HCT116 (cell line): Measurements from ENCODE around the gene UQCRQ. TPM values are rescaled to one million over a fixed set of nuclear protein-coding genes. Genes with fewer than 3 reads are reported as not detected.

ENCODE experiments used
- ATAC-seq: fragments of 200-7000 bp; cut with Tn5 transposase; 2 replicates; pipeline ENCODE4 v1.9.1; 2020; ENCODE audit warnings: mild to moderate bottlenecking, moderate library complexity
- BruUV-seq: library from RNA; stranded (reverse); fragments of 400-500 nt; replicated peaks from 2 replicates; lab custom pipeline; 2021; lab: Mats Ljungman, UMichigan
- CTCF ChIA-PET: fragments of 300-600 bp; sonication (Branson Sonifier 250); formaldehyde crosslinking; loops from one replicate; lab custom pipeline; 2021; ENCODE audit warnings: antibody characterized with exemption; lab: Charles Lee
- POLR2A ChIA-PET: fragments of 300-600, 350-600 bp; sonication (Branson Sonifier 250); formaldehyde crosslinking; loops from one replicate; lab custom pipeline; 2021; ENCODE audit warnings: antibody characterized with exemption; lab: Charles Lee
- RAD21 ChIA-PET, 2 experiments: fragments of 300-600 bp; sonication (Branson Sonifier 250); formaldehyde crosslinking; loops; one replicate each; lab custom pipeline; 2023; ENCODE audit warnings: low total read pairs in 2 of 2; ENCODE audit not compliant: uncharacterized antibody in 2 of 2, unreplicated experiment in 2 of 2, low non-redundant PET in 1 of 2; lab: Charles Lee
- DNase-seq: peaks from one replicate; pipeline ENCODE4 v3.0.0-alpha.2; 2010; ENCODE audit warnings: low read depth, low spot score
- H2AFZ ChIP-seq: fragments of 200-600 bp; shearing (Covaris generic), sonication (generic); 2 replicates; pipeline ENCODE4 v1.6.1; 2017; ENCODE audit warnings: low read depth, mixed run types, mixed read lengths, antibody characterized with exemption, low read length; ENCODE audit not compliant: poor library complexity, severe bottlenecking
- H3K27ac ChIP-seq: 2 replicates; pipeline ENCODE4 v1.5.1; 2012; ENCODE audit warnings: low read depth, low read length
- H3K27me3 ChIP-seq: fragments of 200-600 bp; sonication (generic); 2 replicates; pipeline ENCODE4 v1.6.1; 2016; ENCODE audit warnings: mixed run types, low read length, mixed read lengths; ENCODE audit not compliant: insufficient read depth
- H3K36me3 ChIP-seq, 2 experiments: fragments of 200-500 bp in 1 of 2; fragments of 200-600 bp in 1 of 2; sonication (Bioruptor generic) in 1 of 2; sonication (generic) in 1 of 2; 2 replicates each; pipeline versions ENCODE4 v1.5.1 to v1.6.1; 2014 to 2016; ENCODE audit warnings: low read length in 2 of 2, inconsistent platforms in 1 of 2, mixed read lengths in 1 of 2, mixed run types in 1 of 2; ENCODE audit not compliant: insufficient read depth in 2 of 2, control insufficient read depth in 1 of 2
- H3K4me1 ChIP-seq, 2 experiments: fragments of 200-600 bp in 1 of 2; sonication (generic) in 1 of 2; 2 replicates each; pipeline versions ENCODE4 v1.5.1 to v1.6.1; 2012 to 2017; ENCODE audit warnings: low read length in 2 of 2, inconsistent platforms in 1 of 2, mild to moderate bottlenecking in 1 of 2, mixed read lengths in 1 of 2, mixed run types in 1 of 2, moderate library complexity in 1 of 2; ENCODE audit not compliant: insufficient read depth in 2 of 2, control insufficient read depth in 1 of 2
- H3K4me2 ChIP-seq: fragments of 200-600 bp; sonication (generic); 2 replicates; pipeline ENCODE4 v1.6.1; 2017; ENCODE audit warnings: mixed run types, low read length, mixed read lengths
- H3K4me3 ChIP-seq, 2 experiments: fragments of 200-600 bp in 1 of 2; sonication (generic) in 1 of 2; replicated peaks in 1 of 2; 2 replicates each; pipeline ENCODE4 v1.5.1; 2011 to 2016; ENCODE audit warnings: low read length in 2 of 2, control low read depth in 1 of 2, low read depth in 1 of 2, mild to moderate bottlenecking in 1 of 2, mixed read lengths in 1 of 2, mixed run types in 1 of 2
- H3K79me2 ChIP-seq: fragments of 200-600 bp; sonication (generic); 2 replicates; pipeline ENCODE4 v1.6.1; 2017; ENCODE audit warnings: mild to moderate bottlenecking, mixed run types, low read length, moderate library complexity, mixed read lengths; ENCODE audit not compliant: insufficient read depth
- H3K9ac ChIP-seq: fragments of 200-600 bp; sonication (generic); 2 replicates; pipeline ENCODE4 v1.6.1; 2016; ENCODE audit warnings: low read length, mixed read lengths
- H3K9me2 ChIP-seq: fragments of 200-600 bp; sonication (generic), shearing (Covaris generic); 2 replicates; pipeline ENCODE4 v1.6.1; 2017; ENCODE audit warnings: mixed run types, mild to moderate bottlenecking, moderate library complexity; ENCODE audit not compliant: insufficient read depth
- H3K9me3 ChIP-seq, 2 experiments: fragments of 200-500 bp in 1 of 2; fragments of 200-600 bp in 1 of 2; sonication (Bioruptor generic) in 1 of 2; sonication (generic) in 1 of 2; 2 replicates each; pipeline ENCODE4 v1.6.1; 2014 to 2017; ENCODE audit warnings: low read length in 2 of 2, mixed read lengths in 2 of 2, inconsistent platforms in 1 of 2, low read depth in 1 of 2, mild to moderate bottlenecking in 1 of 2, mixed run types in 1 of 2, moderate library complexity in 1 of 2; ENCODE audit not compliant: control insufficient read depth in 1 of 2, insufficient read depth in 1 of 2
- H4K20me1 ChIP-seq: fragments of 200-600 bp; sonication (generic), shearing (Covaris generic); 2 replicates; pipeline ENCODE4 v1.6.1; 2017; ENCODE audit warnings: mixed run types, mild to moderate bottlenecking, moderate library complexity; ENCODE audit not compliant: insufficient read depth
- CBX3 ChIP-seq: IDR thresholded peaks from 2 replicates; pipeline ENCODE4 v1.6.1; 2012; ENCODE audit warnings: low read depth
- CEBPB ChIP-seq: IDR thresholded peaks from 2 replicates; pipeline ENCODE4 v1.6.1; 2012; ENCODE audit warnings: low read depth
- ELF1 ChIP-seq: IDR thresholded peaks from 2 replicates; pipeline ENCODE4 v1.6.1; 2012; ENCODE audit warnings: low read depth, borderline replicate concordance
- EZH2 ChIP-seq: fragments of 200-600 bp; sonication (generic); IDR thresholded peaks from 2 replicates; pipeline ENCODE4 v1.6.1; 2017; ENCODE audit warnings: antibody characterized with exemption, mixed run types
- JUND ChIP-seq: IDR thresholded peaks from 2 replicates; pipeline ENCODE4 v1.6.1; 2012
- POLR2A ChIP-seq: IDR thresholded peaks from 2 replicates; pipeline ENCODE4 v1.7.0; 2011; ENCODE audit warnings: borderline replicate concordance; ENCODE audit not compliant: insufficient read depth, insufficient read length; ENCODE audit errors: extremely low read depth
- POLR2AphosphoS5 ChIP-seq: IDR thresholded peaks from 2 replicates; pipeline ENCODE4 v1.6.1; 2011; ENCODE audit warnings: mild to moderate bottlenecking, low read depth, low read length, moderate library complexity
- RAD21 ChIP-seq: IDR thresholded peaks from 2 replicates; pipeline ENCODE4 v1.6.1; 2012; ENCODE audit warnings: low read depth, mild to moderate bottlenecking
- SIN3A ChIP-seq: IDR thresholded peaks from 2 replicates; pipeline ENCODE4 v1.6.1; 2012; ENCODE audit warnings: low read depth
- SP1 ChIP-seq: IDR thresholded peaks from 2 replicates; pipeline ENCODE4 v1.6.1; 2012; ENCODE audit warnings: low read depth
- SRF ChIP-seq: IDR thresholded peaks from 2 replicates; pipeline ENCODE4 v1.6.1; 2012; ENCODE audit warnings: low read depth
- TCF7L2 ChIP-seq: IDR thresholded peaks from 2 replicates; pipeline ENCODE4 v1.7.0; 2011; ENCODE audit warnings: borderline replicate concordance, inconsistent platforms; ENCODE audit not compliant: insufficient read depth, insufficient read length; ENCODE audit errors: extremely low read depth
- YY1 ChIP-seq: IDR thresholded peaks from 2 replicates; pipeline ENCODE4 v1.6.1; 2011; ENCODE audit warnings: low read length, low read depth, moderate library complexity, mild to moderate bottlenecking; ENCODE audit not compliant: insufficient replicate concordance; ENCODE audit errors: extremely low read depth
- ZNF274 ChIP-seq: fragments of 200-500 bp; sonication (Bioruptor generic); IDR thresholded peaks from 2 replicates; pipeline ENCODE4 v1.6.1; 2014; ENCODE audit warnings: mild to moderate bottlenecking, low read depth, low read length, inconsistent platforms
- intact Hi-C: fragments of 100-400 bp; cut with micrococcal nuclease; formaldehyde crosslinking; loops from 2 replicates; pipeline ENCODE4 v1.10.0; 2022
- total RNA-seq: library from RNA; stranded (reverse); gene quantifications from one replicate; pipeline ENCODE4 v1.2.1, GENCODE V29; 2021; ENCODE audit not compliant: unreplicated experiment
- TF ChIP-seq, protein P1 (sequence below): IDR thresholded peaks from 2 replicates; pipeline ENCODE4 v1.6.1; 2012
- TF ChIP-seq, protein P2 (sequence below), 3 experiments: fragments of 200-600 bp in 1 of 3; sonication (generic) in 1 of 3; IDR thresholded peaks in 2 of 3; conservative IDR thresholded peaks in 1 of 3; 2 replicates each; pipeline ENCODE4 v1.5.1; 2012 to 2017; ENCODE audit warnings: low read depth in 2 of 3, low read length in 2 of 3, antibody characterized with exemption in 1 of 3, borderline replicate concordance in 1 of 3, control low read depth in 1 of 3, mild to moderate bottlenecking in 1 of 3, mixed read lengths in 1 of 3, mixed run types in 1 of 3, moderate library complexity in 1 of 3; ENCODE audit not compliant: insufficient read depth in 1 of 3
- TF ChIP-seq, protein P3 (sequence below): IDR thresholded peaks from 2 replicates; pipeline ENCODE4 v1.6.1; 2012; ENCODE audit warnings: low read depth
- TF ChIP-seq, protein P4 (sequence below): IDR thresholded peaks from 2 replicates; pipeline ENCODE4 v1.6.1; 2011; ENCODE audit warnings: mild to moderate bottlenecking, low read length, moderate library complexity; ENCODE audit not compliant: insufficient replicate concordance; ENCODE audit errors: extremely low read depth

UQCRQ gene
- total RNA-seq, 1 experiment from 2014 or later, result 528 TPM

DNA sequence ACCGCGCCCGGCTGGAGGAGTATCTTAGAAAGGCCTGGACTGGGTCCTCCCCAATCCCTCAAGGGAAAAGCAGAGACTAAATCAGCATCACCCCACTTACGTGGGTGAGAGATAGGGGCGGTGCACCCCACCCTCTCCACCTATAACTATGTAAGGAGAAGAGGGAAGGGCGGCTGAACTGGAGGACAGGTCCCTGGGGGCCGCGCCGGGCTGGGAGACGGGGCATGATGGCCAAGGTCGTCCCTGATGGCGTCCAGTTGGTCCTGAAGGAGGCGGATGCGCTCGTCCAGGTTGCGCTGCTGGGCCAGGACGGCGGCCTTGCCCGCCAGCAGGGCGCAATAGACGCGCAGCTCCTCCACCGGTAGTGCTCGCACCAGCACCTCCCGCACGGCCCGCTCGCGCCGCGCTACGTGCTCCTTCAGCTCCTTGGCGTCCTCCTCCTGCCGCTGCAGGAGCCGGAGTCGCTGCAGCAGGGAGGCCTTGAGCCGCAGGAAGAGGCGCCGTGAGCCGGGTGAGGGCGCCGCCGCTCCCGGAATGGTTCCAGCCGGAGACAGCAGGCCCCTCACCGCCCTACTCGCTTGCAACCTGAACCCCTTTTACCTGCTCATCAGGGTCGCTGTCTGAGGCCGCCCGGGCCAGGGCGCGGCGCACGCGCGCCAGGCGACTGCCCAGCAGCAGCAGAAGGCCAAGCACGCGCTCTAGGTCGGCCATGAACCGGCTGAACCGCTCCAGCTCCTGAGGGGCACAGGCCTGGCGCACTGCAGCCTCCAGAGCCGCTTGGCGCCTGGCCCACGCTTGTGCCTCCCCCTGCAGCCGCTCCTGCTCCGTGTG is 43.6 kb upstream of the UQCRQ start:
- intact Hi-C loops, result no loop called here
- ChIA-PET CTCF (no interaction called here), RAD21 (interaction anchor here in 1 of 2 experiments (0.6 kb wide), 1 partner anchor 69 kb away, joined by 3 read pairs; no protein-coding TSS in a partner anchor), POLR2A (no interaction called here)
- Histone ChIP-seq H3K9me2 (no peaks in the 10 kb centered on the region), H3K9ac (no peak overlapping the region), H4K20me1 (no peaks in the 10 kb centered on the region), H2AFZ (no peak overlapping the region), H3K36me3 (no peaks in the 10 kb centered on the region), H3K27me3 (no peaks in the 10 kb centered on the region), H3K4me2 (no peak overlapping the region), H3K9me3 (no peaks in the 10 kb centered on the region), H3K4me3 (no peak overlapping the region), H3K79me2 (no peaks in the 10 kb centered on the region), H3K27ac (no peak overlapping the region), H3K4me1 (peaks cover 0 to 11% of the 10 kb centered on the region in 2 experiments; a peak in 1 of 4 replicates)
- ATAC-seq (no peak), DNase-seq (no peak)
- TF ChIP-seq SP1 (no peak), RAD21 (no peak), CBX3 (no peak), ZNF274 (no peak), TCF7L2 (no peak), POLR2A (no peak), YY1 (no peak), JUND (no peak), SIN3A (no peak), POLR2AphosphoS5 (no peak), ELF1 (no peak), SRF (no peak), CEBPB (no peak), EZH2 (no peak)
- TF ChIP-seq, protein P1, sequence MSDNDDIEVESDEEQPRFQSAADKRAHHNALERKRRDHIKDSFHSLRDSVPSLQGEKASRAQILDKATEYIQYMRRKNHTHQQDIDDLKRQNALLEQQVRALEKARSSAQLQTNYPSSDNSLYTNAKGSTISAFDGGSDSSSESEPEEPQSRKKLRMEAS, result no peak
- TF ChIP-seq, protein P2, sequence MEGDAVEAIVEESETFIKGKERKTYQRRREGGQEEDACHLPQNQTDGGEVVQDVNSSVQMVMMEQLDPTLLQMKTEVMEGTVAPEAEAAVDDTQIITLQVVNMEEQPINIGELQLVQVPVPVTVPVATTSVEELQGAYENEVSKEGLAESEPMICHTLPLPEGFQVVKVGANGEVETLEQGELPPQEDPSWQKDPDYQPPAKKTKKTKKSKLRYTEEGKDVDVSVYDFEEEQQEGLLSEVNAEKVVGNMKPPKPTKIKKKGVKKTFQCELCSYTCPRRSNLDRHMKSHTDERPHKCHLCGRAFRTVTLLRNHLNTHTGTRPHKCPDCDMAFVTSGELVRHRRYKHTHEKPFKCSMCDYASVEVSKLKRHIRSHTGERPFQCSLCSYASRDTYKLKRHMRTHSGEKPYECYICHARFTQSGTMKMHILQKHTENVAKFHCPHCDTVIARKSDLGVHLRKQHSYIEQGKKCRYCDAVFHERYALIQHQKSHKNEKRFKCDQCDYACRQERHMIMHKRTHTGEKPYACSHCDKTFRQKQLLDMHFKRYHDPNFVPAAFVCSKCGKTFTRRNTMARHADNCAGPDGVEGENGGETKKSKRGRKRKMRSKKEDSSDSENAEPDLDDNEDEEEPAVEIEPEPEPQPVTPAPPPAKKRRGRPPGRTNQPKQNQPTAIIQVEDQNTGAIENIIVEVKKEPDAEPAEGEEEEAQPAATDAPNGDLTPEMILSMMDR (IDR thresholded peaks at IDR 0.05 in 2 of 3, conservative IDR thresholded peaks at IDR 0.05 in 1 of 3; ENCODE audit: borderline replicate concordance in 1 of 3, insufficient read depth in 1 of 3, low read depth in 2 of 3, low read length in 2 of 3), result no peak
- TF ChIP-seq, protein P3, sequence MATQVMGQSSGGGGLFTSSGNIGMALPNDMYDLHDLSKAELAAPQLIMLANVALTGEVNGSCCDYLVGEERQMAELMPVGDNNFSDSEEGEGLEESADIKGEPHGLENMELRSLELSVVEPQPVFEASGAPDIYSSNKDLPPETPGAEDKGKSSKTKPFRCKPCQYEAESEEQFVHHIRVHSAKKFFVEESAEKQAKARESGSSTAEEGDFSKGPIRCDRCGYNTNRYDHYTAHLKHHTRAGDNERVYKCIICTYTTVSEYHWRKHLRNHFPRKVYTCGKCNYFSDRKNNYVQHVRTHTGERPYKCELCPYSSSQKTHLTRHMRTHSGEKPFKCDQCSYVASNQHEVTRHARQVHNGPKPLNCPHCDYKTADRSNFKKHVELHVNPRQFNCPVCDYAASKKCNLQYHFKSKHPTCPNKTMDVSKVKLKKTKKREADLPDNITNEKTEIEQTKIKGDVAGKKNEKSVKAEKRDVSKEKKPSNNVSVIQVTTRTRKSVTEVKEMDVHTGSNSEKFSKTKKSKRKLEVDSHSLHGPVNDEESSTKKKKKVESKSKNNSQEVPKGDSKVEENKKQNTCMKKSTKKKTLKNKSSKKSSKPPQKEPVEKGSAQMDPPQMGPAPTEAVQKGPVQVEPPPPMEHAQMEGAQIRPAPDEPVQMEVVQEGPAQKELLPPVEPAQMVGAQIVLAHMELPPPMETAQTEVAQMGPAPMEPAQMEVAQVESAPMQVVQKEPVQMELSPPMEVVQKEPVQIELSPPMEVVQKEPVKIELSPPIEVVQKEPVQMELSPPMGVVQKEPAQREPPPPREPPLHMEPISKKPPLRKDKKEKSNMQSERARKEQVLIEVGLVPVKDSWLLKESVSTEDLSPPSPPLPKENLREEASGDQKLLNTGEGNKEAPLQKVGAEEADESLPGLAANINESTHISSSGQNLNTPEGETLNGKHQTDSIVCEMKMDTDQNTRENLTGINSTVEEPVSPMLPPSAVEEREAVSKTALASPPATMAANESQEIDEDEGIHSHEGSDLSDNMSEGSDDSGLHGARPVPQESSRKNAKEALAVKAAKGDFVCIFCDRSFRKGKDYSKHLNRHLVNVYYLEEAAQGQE, result no peak
- TF ChIP-seq, protein P4, sequence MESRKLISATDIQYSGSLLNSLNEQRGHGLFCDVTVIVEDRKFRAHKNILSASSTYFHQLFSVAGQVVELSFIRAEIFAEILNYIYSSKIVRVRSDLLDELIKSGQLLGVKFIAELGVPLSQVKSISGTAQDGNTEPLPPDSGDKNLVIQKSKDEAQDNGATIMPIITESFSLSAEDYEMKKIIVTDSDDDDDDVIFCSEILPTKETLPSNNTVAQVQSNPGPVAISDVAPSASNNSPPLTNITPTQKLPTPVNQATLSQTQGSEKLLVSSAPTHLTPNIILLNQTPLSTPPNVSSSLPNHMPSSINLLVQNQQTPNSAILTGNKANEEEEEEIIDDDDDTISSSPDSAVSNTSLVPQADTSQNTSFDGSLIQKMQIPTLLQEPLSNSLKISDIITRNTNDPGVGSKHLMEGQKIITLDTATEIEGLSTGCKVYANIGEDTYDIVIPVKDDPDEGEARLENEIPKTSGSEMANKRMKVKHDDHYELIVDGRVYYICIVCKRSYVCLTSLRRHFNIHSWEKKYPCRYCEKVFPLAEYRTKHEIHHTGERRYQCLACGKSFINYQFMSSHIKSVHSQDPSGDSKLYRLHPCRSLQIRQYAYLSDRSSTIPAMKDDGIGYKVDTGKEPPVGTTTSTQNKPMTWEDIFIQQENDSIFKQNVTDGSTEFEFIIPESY, result no peak
- BruUV-seq, result no TSS peak
